Ovary (tissue), 3 donors: ENCODE data around the gene MRPL23.

Experiments used
- CTCF ChIP-seq, 3 donors: fragments of 450-650 bp in 2 of 3; fragments of 200-600 bp in 1 of 3; IDR thresholded peaks; one replicate each; pipeline versions ENCODE4 v1.5.1 to v1.8.0; 2016 to 2022; ENCODE audit warnings: antibody characterized with exemption in 3 of 3, mild to moderate bottlenecking in 1 of 3
- EP300 ChIP-seq: sonication (generic); formaldehyde crosslinking; IDR thresholded peaks from one replicate; pipeline ENCODE4 v1.6.1; 2017; ENCODE audit warnings: antibody characterized with exemption
- donor health status: DM: no; HTN: no; CAD: no.

DNA sequence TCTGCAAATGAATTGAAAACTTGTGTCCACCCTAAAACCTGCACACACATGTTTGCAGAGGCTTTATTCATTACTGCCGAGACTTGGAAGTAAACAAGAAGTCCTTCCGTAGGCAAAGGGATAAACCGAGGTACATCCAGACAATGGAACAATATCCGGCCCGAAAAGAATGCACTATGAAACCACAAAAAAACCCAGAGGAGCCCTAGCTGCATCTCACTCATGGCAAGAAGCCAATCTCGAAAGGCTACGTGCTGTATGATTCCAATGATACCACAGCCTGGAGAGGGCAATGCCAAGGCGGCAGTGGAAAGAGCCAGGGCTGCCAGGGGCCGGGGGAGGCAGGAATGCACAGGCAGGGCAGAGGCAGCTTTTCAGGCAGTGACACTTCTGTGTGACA is 3.2 kb upstream of the MRPL23 start:
- TF ChIP-seq EP300 (no peak), CTCF (IDR thresholded peaks at IDR 0.05) (no peak)
